Activated CD4-positive, alpha-beta T cell treated with anti-CD3 and anti-CD28 coated beads, Interleukin-2, amount 50 U/mL, for 4 hours (primary cell): ENCODE measurements around the gene CHL1.

ENCODE experiments used
- DNase-seq, 2 experiments: peaks; one replicate each; pipeline ENCODE4 v3.0.0-alpha.2; 2020

The CHL1 gene, protein sequence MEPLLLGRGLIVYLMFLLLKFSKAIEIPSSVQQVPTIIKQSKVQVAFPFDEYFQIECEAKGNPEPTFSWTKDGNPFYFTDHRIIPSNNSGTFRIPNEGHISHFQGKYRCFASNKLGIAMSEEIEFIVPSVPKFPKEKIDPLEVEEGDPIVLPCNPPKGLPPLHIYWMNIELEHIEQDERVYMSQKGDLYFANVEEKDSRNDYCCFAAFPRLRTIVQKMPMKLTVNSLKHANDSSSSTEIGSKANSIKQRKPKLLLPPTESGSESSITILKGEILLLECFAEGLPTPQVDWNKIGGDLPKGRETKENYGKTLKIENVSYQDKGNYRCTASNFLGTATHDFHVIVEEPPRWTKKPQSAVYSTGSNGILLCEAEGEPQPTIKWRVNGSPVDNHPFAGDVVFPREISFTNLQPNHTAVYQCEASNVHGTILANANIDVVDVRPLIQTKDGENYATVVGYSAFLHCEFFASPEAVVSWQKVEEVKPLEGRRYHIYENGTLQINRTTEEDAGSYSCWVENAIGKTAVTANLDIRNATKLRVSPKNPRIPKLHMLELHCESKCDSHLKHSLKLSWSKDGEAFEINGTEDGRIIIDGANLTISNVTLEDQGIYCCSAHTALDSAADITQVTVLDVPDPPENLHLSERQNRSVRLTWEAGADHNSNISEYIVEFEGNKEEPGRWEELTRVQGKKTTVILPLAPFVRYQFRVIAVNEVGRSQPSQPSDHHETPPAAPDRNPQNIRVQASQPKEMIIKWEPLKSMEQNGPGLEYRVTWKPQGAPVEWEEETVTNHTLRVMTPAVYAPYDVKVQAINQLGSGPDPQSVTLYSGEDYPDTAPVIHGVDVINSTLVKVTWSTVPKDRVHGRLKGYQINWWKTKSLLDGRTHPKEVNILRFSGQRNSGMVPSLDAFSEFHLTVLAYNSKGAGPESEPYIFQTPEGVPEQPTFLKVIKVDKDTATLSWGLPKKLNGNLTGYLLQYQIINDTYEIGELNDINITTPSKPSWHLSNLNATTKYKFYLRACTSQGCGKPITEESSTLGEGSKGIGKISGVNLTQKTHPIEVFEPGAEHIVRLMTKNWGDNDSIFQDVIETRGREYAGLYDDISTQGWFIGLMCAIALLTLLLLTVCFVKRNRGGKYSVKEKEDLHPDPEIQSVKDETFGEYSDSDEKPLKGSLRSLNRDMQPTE (N-terminal part only)

DNA sequence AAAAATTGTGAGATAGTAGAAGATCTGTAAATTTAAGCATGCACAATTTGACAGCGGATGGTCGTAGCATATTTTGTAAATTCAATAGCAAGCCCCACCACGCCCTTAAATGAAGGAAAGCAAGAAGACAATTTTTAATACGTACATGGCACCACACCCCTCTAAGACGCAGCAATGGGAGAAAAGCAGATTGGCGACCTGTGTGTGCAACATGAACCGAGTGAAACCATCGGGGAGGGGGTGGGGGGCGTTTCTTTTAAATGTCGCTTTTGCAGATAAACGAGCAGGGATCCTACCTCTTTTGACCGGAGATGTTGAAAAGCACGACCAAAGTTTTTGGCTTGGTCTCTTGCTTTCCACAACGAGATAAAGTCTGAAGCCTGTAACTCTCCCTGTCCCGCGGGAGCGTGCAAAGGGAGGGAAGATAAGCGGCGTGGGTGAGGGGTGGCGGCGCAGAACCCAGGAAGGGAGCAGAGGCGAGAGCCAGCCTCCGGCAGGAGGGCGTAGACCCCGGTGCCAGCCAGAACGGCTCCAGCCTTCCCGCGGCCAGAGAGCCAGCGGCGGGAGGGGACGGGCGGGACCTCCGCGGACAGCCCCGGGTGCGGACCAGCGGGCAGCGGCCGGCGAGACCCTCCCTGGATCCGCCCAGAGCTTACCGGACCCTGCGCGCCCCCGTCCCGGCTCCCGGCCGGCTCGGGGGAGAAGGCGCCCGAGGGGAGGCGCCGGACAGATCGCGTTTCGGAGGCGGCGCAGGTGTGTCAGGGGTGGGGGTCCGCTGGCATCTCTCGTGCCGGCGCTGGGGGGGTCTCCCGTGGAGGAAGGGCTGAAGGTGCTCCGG lies at the start of gene CHL1:
TSS of gene CHL1 (plus strand) at position 453 of the 838 bp plus-strand sequence. CDS start 123,014 bp downstream, outside the sequence.
- no peak for DNase-seq

DNA sequence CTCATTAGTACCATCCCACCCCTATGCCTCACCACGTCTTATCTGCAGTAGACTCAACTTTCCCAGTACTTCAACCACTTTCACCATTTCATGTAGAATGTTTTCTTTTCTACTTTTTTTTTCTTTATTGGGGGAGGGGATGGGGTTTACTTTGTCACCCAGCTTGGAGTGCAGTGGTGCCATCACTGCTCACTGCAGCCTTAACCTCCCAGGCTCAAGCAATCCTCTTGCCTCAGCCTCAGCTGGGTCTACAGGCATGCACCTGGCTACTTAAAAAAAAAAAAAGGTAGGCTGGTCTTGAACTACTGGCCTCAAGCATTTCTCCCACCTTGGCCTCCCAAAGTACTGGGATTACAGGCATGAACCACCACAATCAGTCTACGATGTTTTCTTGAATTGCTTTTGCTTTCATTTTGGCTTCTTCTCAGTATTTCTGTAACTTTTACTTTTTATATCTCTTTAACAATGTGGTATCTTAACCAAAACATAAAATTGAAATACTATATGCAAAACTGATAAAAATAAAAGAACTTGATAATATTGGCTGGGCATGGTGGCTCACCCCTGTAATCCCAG lies 44.9 kb upstream of the CHL1 start:
- no peak for DNase-seq

DNA sequence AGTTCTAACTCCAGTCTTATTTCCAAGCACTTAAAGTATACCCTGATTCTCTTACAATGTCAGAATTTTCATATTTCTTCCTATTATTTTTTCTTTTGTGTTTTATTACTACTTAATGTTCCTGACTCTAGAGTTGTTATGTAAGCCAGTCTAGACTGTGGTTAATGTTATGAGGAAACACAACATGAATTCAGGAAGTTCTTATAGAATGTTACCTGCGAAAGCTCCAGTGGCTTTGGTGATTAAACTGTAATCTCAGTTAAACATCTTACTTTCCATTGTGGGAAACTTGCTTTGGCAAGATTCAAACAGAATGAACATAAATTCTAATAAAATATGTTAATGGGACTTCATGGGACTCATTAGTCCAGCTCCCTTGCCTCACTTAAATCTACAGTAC lies 36.6 kb upstream of the CHL1 start:
- no peak for DNase-seq

DNA sequence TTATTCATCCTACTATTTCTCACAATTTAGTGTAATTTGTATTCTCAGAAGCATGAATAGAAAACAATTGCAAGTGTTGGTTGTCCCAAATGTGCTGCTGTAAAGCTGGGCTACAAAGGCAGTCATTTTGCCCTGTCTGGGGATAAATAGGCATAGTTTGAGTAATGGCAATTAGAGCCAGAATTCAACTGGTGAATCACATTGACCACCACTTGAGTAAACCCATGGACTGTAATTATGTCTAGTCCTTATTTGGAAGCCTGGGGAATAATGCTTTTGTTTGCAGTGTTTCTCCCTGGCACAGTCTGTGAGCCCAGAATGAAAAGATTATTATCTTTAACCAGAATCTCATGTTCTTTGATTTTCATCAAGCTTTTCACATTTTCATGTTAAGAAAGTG lies 30.5 kb upstream of the CHL1 start:
- DNase-seq, result no peak

DNA sequence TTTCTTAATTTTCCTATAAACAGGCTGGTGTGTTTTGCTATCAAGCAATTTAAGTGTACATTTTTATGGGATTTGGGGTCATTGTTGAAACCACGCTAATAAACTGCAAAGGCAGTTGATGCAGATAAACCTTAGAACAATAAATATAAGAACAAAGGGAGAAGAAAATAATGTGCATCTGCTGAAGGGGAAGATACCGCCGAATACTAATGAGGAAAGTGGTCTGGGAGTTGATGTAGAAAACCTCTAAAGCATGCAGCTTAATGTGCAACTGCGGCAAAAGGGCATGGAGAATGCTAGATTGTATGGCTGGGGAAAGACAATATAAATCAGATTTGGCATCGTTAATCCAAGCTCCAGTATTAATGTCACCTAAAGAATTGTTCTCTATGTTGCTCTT lies 29.8 kb upstream of the CHL1 start:
- DNase-seq, result no peak

DNA sequence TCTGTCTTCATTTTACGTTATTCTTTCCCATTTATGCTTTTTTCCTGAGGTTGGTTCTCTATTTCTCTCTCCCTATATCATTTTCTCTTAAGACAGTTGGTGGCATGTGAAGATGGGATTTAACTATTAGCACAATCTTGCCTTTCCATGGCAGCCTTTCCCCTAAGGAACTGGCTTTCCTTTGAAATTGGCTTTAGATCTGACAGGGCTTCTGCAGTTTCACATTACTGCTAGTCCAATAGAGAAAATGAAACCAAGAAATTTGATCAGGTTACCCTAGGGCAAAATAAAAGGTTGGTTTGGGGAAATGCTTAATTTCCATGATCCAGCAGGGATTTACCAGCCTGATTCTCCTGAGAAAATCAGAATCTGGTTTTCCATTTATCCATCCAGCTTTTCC lies 22.7 kb upstream of the CHL1 start:
- no peak for DNase-seq

DNA sequence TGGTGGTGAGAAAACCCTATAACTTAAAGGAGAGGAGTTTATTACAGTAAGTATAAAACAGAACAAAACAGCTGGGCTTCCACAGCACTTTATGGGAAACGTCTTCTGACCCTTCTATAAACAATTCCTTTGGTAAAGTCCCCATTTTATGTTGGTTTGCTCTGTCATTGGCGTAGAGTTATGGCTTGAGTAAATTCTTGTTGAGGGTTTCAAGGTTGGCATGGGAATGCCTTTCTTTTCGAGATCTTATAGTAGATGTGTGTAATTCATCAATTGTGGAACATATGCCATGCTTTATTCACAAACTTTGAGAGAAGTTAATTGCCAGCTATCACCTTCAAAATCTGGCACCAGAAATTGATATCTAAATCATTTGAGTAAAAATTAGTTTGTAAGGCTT lies 11.6 kb upstream of the CHL1 start:
- DNase-seq, result no peak

DNA sequence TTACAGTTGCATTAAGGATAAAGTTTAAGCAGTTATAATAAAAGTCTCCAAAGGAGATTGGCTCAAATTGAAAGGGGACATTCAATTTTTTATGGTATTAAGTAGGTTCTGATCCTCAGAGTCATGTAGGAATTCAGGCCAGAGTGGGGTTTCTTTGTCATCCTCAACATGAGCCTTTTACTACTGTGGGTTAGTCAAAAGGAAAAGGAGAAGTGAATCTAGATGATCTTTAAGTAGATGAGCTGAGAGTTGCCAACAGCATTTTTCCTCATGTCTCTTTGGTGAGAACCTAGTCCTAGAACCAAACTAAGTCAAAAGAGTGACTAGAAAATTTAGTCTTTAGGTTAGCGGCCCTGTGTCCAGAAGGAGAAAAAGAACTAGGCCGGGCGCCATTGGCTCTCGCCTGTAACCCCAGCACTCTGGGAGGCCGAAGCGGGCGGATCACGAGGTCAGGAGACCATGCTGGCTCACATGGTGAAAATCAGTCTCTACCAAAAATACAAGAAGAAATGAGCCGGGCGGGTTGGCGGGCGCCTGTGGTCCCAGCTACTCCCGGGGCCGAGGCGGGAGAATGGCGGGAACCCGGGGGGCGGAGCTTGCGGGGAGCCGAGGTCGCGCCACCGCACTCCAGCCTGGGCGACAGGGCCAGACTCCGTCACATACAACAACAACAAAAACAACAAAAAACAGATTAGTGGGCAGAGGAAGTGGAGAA lies 4.2 kb upstream of the CHL1 start:
- DNase-seq, result no peak

DNA sequence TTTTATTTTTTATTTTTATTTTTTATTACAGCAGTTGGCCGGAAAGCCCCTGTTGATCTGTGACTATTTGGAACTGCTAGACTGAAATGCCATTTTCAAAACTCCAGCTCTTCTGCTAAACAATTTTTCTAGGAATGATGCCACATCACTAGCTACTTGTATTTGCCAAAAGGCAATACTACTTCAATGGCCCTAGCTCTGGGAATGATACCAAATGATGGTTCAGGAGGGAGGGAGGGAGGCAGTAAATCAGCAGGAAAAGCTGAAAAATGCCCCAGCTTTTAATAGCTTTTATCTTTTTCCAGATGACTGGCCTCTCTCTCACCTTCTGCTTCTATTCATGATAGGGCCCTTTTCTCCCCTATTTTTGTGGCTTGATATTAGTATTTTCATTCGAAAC lies 2.6 kb upstream of the CHL1 start:
- DNase-seq, result no peak

DNA sequence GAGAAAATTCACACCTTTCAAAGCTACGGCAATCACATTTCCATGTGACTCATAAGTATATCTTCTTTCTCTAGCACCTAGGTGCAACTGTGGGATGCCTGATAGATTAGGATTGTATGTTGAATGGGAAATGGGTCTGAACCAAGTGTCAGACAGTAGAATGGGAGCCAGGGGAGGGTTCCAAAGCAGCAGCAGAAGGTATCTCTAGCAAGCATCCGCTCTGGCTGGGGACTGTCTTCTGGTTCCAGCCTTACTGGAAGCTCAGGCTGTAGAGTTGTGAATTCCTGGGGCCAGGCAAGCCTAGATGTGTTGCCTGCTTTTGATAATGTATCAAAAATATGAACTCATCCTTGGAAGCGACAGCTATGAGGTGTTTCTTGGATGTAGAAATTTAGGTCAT lies 2.1 kb upstream of the CHL1 start:
- no peak for DNase-seq

DNA sequence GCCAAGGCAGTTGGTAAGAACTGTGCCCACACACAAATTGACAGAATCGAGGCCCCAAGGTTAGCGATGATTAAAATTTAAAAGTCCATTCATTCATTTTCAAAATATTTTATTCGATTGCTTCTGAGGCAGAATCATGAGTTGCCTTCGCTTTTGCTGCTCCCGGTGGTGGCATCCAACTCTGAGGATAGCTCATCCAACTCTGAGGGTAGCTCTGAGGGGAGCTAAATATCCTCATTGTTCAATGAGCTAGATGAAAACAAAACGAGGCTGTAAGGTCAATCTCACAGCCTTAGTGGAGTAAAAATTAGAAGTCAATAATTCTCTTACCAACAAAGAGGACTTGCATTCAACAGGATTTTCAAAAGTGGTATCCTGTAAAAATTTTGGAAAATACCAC lies 897 bp upstream of the CHL1 start:
- no peak for DNase-seq

DNA sequence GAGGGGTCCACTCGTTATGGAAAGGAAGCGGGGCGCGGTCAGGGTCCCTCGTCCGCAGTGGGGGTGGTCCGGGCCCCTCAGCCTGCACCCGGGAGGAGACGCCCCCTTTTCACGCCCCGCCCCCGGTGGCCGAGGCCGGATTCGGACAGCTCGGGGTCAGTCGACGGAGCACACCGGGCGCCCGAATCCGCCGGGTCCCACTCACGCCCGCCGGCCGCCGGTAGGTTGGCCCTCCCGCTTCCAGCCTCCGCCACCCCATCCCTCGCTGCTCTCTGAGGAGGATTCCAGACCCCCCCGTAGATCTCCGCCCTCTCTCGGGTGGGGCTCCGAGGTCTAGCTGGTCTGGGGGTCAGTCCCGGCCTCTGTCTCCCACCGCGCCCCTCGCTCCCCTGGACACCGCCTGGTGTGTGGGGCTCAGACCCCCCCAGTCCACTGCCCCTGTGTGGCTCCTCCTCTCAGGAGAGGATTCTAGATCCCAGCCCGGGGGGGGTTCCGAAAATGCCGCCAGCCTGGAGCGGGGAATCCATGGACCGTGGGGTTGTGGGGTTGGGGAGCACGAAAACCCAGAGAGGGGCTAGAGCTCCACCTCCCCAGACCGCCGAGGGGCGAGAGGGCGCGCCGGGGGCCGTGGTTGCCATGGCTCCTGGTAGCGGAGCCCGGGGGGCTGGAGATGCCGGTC lies 725 bp downstream of the CHL1 start:
- DNase-seq, result no peak

DNA sequence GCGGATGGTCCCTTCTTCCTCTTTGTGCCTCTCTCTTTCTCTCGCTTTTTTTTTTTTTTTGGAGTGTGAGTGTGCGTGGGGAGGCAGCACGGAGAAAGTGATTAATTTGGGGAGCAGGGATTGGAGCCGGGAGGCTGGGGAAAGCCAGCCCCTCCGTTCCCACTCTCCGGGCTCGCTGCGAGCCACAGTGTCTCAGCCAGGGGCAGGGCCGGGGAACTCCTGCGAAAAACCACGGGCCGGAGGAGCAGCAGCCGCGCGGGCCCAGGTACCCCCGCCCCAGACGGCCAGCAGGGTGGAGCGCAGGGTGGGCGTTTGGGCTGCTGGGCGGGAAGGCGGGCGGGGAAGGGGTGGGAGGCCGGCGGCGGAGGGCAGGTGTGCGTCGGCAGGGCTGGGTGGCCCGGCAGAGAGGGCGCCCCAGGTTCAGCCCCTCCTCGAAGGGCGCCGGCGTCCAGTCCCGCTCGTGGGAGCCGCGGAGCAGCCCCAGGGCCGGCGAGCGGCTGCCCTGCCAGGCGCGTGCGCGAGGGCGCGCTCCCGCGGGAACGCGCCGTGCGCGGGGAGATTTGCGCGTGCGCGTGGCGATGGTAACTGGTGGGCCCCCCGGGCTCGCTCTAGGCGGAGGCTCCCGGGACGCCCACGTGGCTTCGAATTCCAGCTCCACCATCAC lies 1.4 kb downstream of the CHL1 start:
- DNase-seq, result no peak

DNA sequence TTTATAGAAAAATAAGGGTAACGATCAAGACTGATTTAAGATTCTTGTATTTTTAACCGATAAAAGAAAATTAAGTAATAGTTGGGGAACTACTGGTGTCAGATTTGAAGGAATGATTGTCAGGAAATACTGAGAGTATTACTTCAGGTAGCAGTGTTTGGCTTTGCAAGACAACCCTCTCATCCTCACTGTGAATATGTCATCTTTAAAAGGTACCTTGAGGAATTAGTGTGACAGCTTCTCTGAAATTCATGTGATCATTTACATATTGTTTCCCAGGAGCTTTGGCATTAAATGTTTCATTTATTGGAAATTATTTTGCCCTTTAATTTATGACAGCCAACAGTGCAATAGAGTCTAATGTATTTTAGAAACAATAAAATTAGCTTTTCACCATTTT lies 3.3 kb downstream of the CHL1 start:
- no peak for DNase-seq

DNA sequence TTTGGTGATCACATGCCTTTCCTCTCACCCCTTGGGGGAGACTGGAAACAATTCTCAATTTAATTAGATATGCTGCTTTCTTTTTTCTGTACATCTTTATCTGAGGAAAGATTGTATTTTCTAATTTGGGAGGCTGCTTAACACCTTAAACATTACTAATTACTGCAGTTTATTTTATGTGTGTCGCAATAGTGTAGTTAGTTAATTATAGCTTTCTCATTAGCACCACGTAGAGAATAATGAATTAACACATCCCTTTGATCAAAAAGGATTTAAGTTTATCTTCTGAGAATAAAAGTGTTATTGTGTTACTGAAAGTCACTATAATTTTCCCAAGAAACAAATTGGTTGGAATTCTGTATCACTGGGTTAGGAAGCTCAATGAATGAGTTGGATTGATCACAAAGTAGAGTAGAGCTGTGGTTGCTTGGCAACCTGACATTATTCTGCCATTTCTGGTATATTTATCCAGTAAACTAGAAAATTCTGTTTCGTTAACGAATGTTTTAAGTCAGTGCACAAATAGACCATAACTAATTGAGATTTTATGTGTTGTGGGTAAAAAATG lies 4.3 kb downstream of the CHL1 start:
- no peak for DNase-seq

DNA sequence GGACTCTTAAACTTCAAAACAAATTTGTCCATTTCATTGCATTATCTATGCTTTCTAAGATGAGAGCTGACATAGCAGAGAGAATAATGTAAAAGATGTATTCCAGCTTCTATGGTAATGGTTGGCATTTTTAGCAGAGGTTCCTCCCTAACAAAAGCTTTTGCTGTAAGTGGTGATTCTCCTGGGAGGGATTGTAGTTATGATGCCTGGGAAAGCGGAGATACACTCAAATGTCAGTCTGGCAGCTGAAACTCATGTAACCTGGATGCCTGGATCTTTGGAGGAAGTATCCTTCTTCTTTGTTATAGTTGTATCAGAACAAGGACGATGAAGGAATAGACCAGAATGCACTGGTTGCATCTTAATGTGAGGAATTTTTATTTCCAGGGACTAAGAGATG lies 7.5 kb downstream of the CHL1 start:
- DNase-seq, result no peak

DNA sequence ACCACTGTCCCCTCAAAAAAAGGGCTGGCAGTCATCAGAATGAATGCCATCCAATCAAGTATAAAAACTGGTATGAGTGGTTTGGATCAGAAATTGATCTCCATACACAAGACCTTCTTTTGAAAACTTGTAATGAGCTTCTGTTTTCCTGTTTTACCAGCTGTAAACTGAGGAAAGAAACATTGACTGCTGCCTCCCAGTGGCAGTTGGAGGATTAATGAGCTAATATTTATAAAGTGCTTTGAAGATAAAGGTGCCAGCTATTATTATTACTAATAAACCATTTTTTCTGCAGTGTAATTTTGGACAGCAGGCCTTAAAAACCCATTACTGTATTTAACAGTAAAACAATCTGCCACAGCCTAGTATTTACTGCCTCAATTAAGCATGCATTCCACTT lies 11.4 kb downstream of the CHL1 start:
- no peak for DNase-seq

DNA sequence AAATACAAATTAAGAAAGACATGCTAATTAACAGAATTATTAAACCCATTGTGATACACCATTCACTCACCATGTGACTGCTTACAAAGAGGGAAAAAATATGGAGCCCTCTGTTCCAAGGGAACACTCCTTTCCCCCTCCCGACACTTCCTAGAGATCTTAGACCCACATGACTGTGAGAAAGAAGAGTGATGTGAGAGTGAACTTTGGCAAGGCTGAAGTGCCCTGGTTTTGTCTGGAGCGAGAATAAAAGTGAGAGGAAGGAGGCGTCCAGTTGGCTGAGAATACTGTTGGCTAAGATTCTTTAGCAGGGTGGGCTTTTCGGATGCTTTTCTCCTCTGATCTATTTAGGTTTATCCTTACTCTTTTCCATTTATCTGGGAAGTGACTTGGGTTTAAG lies 14.1 kb downstream of the CHL1 start:
- no peak for DNase-seq

DNA sequence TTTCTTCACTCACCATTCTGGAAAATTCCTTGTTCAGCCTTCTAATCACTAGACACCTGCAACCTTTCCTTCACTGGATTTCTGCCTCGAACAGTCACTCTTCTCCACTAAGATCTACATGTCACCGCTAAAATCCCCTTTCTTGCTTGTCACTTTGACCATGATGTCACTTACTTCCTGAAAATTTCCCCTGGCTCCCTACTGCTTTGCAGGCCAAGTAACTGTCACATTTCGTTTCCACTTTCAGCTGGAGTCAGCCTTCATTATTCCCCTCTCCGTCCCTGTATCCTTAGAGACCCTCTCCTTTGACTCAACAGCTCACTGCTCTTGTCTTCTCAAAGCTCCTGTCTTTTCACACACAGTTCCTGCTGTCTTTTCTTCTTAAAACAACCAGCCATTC lies 15.9 kb downstream of the CHL1 start:
- no peak for DNase-seq
